GM23248 (cell line): ENCODE measurements around the gene TIPRL. TPM values are rescaled to one million over a fixed set of nuclear protein-coding genes. Genes with fewer than 3 reads are reported as not detected.

Experiments
- DNase-seq: peaks from one replicate; pipeline ENCODE4 v3.0.0-alpha.2; 2015
- H2AFZ ChIP-seq: fragments of 200-600 bp; sonication (generic); 2 replicates; pipeline ENCODE4 v1.6.1; 2016; ENCODE audit warnings: antibody characterized with exemption
- H3F3A ChIP-seq: fragments of 200-600 bp; sonication (generic); 2 replicates; pipeline ENCODE4 v1.6.1; 2016; ENCODE audit warnings: mild to moderate bottlenecking, antibody characterized with exemption, mixed run types; ENCODE audit not compliant: insufficient read depth
- H3K27ac ChIP-seq: fragments of 200-600 bp; sonication (generic); 2 replicates; pipeline ENCODE4 v1.5.1; 2016; ENCODE audit warnings: mild to moderate bottlenecking
- H3K27me3 ChIP-seq: fragments of 200-600 bp; sonication (generic); replicated peaks from 2 replicates; pipeline ENCODE4 v1.6.1; 2016; ENCODE audit warnings: mild to moderate bottlenecking; ENCODE audit not compliant: insufficient read depth
- H3K36me3 ChIP-seq: fragments of 200-600 bp; sonication (generic); 2 replicates; pipeline ENCODE4 v1.6.1; 2016; ENCODE audit warnings: low read depth, mild to moderate bottlenecking
- H3K4me1 ChIP-seq: fragments of 200-600 bp; sonication (generic); 2 replicates; pipeline ENCODE4 v1.6.1; 2016; ENCODE audit warnings: mild to moderate bottlenecking; ENCODE audit not compliant: insufficient read depth
- H3K4me2 ChIP-seq: fragments of 200-600 bp; sonication (generic); one replicate; pipeline ENCODE4 v1.6.1; 2016; ENCODE audit warnings: mild to moderate bottlenecking; ENCODE audit not compliant: unreplicated experiment
- H3K4me3 ChIP-seq: fragments of 200-600 bp; sonication (generic); 2 replicates; pipeline ENCODE4 v1.5.1; 2016; ENCODE audit warnings: mild to moderate bottlenecking
- H3K79me2 ChIP-seq: fragments of 200-600 bp; sonication (generic); 2 replicates; pipeline ENCODE4 v1.6.1; 2016; ENCODE audit warnings: mild to moderate bottlenecking; ENCODE audit not compliant: insufficient read depth
- H3K9ac ChIP-seq: fragments of 200-600 bp; sonication (generic); 2 replicates; pipeline ENCODE4 v1.6.1; 2016; ENCODE audit warnings: mild to moderate bottlenecking
- H3K9me2 ChIP-seq: fragments of 200-600 bp; sonication (generic); 2 replicates; pipeline ENCODE4 v1.6.1; 2016; ENCODE audit warnings: mixed run types, mild to moderate bottlenecking, moderate library complexity; ENCODE audit not compliant: insufficient read depth
- H3K9me3 ChIP-seq: fragments of 200-600 bp; sonication (generic); one replicate; pipeline ENCODE4 v1.6.1; 2017; ENCODE audit warnings: low read depth
- H4K20me1 ChIP-seq: fragments of 200-600 bp; sonication (generic); 2 replicates; pipeline ENCODE4 v1.6.0; 2016; ENCODE audit not compliant: insufficient read depth
- EZH2 ChIP-seq: fragments of 200-600 bp; sonication (generic); IDR thresholded peaks from 2 replicates; pipeline ENCODE4 v1.6.1; 2018; ENCODE audit warnings: antibody characterized with exemption, mild to moderate bottlenecking; ENCODE audit not compliant: insufficient read depth, poor library complexity, severe bottlenecking
- EZH2phosphoT487 ChIP-seq: fragments of 200-600 bp; sonication (generic); IDR thresholded peaks from 2 replicates; pipeline ENCODE4 v1.6.1; 2018; ENCODE audit warnings: antibody characterized with exemption, moderate library complexity, mild to moderate bottlenecking, low read depth; ENCODE audit not compliant: insufficient read depth
- WGBS, 2 experiments: methylation state at CpG; one replicate each; pipeline ENCODE4 v1.1.6; 2015 to 2017; ENCODE audit warnings: low lambda C conversion rate in 2 of 2, low coverage in 1 of 2; ENCODE audit errors: missing lambda C conversion rate in 2 of 2; 5-methylcytosine and 5-hydroxymethylcytosine counted together
- in situ Hi-C: fragments of 300-500 bp; cut with MboI; formaldehyde crosslinking; loops from 2 replicates; pipeline ENCODE4 v1.15.0; 2020
- polyA plus RNA-seq: library from polyadenylated mRNA; unstranded; fragments of >200 nt; fragmentation: Nextera tagmentation; extraction: Ambion mirVana; gene quantifications from 2 replicates; pipeline ENCODE4 v1.2.1, GENCODE V29; 2016
- total RNA-seq: library from RNA; depleted of rRNA; stranded (reverse); fragments of >200 nt; shearing (Covaris generic); gene quantifications from 2 replicates; pipeline ENCODE4 v1.2.3, GENCODE V29; 2014; rRNA removed

The TIPRL gene
- total RNA-seq (32.9 and 36.6 TPM in 2 replicates), polyA plus RNA-seq (62.9 and 67.2 TPM in 2 replicates)

DNA sequence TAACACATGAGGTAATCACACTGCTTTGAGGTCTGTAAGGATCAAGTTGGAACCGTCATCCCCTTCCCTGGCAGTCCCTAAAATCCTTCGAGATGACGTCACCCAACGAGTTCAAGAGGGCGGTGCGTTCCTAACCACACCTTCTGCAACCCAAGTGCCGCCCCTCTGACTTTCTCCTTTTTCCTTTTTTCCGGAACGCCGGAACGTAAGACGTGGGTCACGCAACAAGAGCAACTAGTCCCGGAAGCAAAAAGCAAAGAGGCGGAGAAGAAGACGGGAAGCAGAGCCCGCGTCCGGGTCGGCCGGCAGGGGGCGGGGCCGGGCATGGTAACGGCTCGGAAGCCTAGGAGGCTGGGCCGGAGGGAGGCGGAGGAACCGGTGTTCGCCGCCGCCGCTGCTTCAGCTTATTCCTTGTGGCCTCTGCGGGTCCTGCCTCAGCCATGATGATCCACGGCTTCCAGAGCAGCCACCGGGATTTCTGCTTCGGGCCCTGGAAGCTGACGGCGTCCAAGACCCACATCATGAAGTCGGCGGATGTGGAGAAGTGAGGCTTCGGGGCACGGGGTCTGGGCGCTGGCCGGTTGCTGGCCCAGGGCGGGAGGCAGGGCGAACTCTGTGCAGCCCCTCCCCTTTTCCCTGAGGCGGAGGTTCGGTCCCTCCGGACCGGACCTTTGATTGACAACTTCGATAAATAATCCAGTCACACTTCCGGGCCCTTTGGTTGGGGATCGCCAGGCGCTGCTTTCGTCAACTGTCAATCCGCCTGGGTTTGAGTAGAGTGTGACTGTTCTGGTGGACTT is at the start of gene TIPRL:
TIPRL (plus strand) TSS at position 325 of the 800 bp plus-strand sequence; CDS start at position 441, 116 bp downstream.
- 0 out of 2 replicates have a peak, but pooled peaks cover 6% of the 10 kb centered on the region for H3K4me1 ChIP-seq
- peak within 1 kb of the TSS; percentile 91 for H3K4me2 ChIP-seq
- peak within 1 kb of the TSS; percentile 97 for H2AFZ ChIP-seq
- no peaks in the 10 kb centered on the region for H3K36me3 ChIP-seq
- H3K79me2 ChIP-seq = peaks cover 48% of the 10 kb centered on the region
- H3K27me3 ChIP-seq = no peaks in the 10 kb centered on the region
- no peaks in the 10 kb centered on the region for H3K9me2 ChIP-seq
- in situ Hi-C loops = no loop called here
- DNase-seq = peak; percentile 100
- peak within 1 kb of the TSS; percentile 77 for H3K27ac ChIP-seq
- TF ChIP-seq EZH2 (no peak), EZH2phosphoT487 (no peak)
- peak within 1 kb of the TSS; percentile 99 for H3K4me3 ChIP-seq
- H3K9ac ChIP-seq = peak within 1 kb of the TSS; percentile 91
- no peaks in the 10 kb centered on the region for H4K20me1 ChIP-seq
- peaks cover 19% of the 10 kb centered on the region for H3F3A ChIP-seq
- 0 to 2% methylated on average over 50 to 55 of the region's 56 CpGs for WGBS, 2 experiments
- no peaks in the 10 kb centered on the region for H3K9me3 ChIP-seq

GRCh38 chr1:168129933-168130332 is 48.8 kb upstream of the TIPRL start:
- peaks cover 19% of the 10 kb centered on the region; the same call in 1 of the 2 replicates for H3K79me2 ChIP-seq
- in situ Hi-C loops = no loop called here

GRCh38 chr1:168134132-168134531 is 44.6 kb upstream of the TIPRL start:
- Histone ChIP-seq H3K4me1 (peaks cover 10% of the 10 kb centered on the region; the same call in 1 of the 2 replicates), H3K27me3 (no peaks in the 10 kb centered on the region), H3K27ac (no peak overlapping the region), H3K36me3 (no peaks in the 10 kb centered on the region), H3K4me3 (no peak overlapping the region), H3F3A (peaks cover 16% of the 10 kb centered on the region), H3K9me2 (no peaks in the 10 kb centered on the region), H4K20me1 (no peaks in the 10 kb centered on the region), H2AFZ (no peak overlapping the region), H3K4me2 (no peak overlapping the region), H3K79me2 (peaks cover 17% of the 10 kb centered on the region), H3K9me3 (no peaks in the 10 kb centered on the region), H3K9ac (no peak overlapping the region)
- no peak for DNase-seq
- in situ Hi-C loops = no loop called here
- WGBS, 2 experiments = 31 to 59% methylated on average over 1 of the region's 1 CpG
- TF ChIP-seq EZH2 = no peak
- TF ChIP-seq EZH2phosphoT487 = no peak

More at GRCh38 chr1:168129933-168130332, 48.8 kb upstream of the TIPRL start:
- Histone ChIP-seq H3F3A (no peaks in the 10 kb centered on the region), H3K4me1 (no peaks in the 10 kb centered on the region), H4K20me1 (no peaks in the 10 kb centered on the region), H3K27ac (no peak overlapping the region), H3K4me2 (no peak overlapping the region), H3K36me3 (no peaks in the 10 kb centered on the region), H3K27me3 (no peaks in the 10 kb centered on the region), H3K9me3 (no peaks in the 10 kb centered on the region), H2AFZ (no peak overlapping the region), H3K9me2 (no peaks in the 10 kb centered on the region), H3K4me3 (no peak overlapping the region), H3K9ac (no peak overlapping the region)
- no peak for TF ChIP-seq EZH2
- no peak for TF ChIP-seq EZH2phosphoT487
- WGBS, 2 experiments = 98 to 99% methylated on average over 6 of the region's 6 CpGs
- no peak for DNase-seq

DNA sequence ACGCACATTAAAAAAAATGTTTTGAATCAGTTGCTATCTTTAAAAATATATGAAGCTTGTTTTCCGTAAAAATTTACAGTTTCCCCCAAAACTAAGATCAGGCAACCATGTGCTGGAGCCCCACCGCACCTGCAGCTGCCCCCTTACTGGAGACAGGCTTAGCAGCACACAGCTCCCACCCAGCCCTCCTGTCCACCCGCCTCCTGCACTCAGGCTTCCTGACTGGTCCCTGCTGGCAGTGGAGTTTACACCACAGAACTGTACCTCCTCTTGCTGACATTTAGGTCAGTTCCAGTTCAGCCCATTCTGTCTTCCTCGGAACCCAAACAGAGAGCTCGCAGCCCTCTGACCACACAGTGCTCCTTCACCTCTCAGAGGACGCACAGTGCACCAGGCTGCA is 44.1 kb upstream of the TIPRL start:
- Histone ChIP-seq H3K4me2 (no peak overlapping the region), H3K27ac (no peak overlapping the region), H2AFZ (no peak overlapping the region), H3K4me3 (no peak overlapping the region), H4K20me1 (no peaks in the 10 kb centered on the region), H3F3A (peaks cover 16% of the 10 kb centered on the region), H3K9ac (no peak overlapping the region), H3K9me2 (no peaks in the 10 kb centered on the region), H3K36me3 (no peaks in the 10 kb centered on the region), H3K9me3 (no peaks in the 10 kb centered on the region), H3K79me2 (peaks cover 17% of the 10 kb centered on the region), H3K27me3 (no peaks in the 10 kb centered on the region), H3K4me1 (peaks cover 10% of the 10 kb centered on the region; the same call in 1 of the 2 replicates)
- in situ Hi-C loops = no loop called here
- no peak for TF ChIP-seq EZH2phosphoT487
- no peak for TF ChIP-seq EZH2
- 82 to 90% methylated on average over 7 of the region's 7 CpGs for WGBS, 2 experiments
- DNase-seq = no peak
